ENCODE results near the gene TEAD4.
A peak's percentile ranks its signal among the peaks of the same experiment; 100 is the strongest.

TEAD4 gene

GRCh38 chr12:2960390-2960956 is 1.3 kb downstream of the TEAD4 start:
- no peak for DNase-seq

DNA sequence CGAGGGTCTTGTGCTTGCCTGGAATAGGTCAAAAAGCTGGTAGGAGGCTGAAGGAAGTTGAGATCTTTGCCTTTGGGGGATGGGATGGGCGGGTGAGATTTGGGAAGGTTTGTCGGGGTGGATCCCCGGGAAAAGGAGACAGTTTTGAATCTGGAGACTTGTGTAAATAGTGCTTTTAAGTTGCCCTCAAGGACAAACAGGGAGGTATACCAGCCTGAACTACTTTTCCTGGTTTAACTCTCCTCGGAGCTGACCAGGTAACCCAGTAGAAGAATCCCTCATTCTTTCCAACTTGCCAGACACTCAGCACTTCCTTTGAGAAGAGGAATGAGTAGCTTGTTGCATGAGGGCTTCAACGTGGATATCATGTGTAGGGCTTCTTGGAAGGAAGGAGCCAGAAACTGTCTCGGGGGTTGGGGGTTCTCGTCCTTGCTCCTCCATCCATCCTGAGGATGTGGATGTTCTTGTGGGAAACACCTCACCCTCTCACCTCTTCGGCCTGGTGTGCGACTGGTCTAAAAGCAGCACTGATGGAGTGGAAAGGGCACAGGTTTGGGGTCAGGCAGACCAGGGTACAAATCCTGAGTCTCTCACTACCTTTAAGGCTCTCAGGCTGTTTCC is 1.9 kb downstream of the TEAD4 start:
- DNase-seq = no peak

- DNase-seq = no peak
These were observed 2.5 kb downstream of the TEAD4 start for GRCh38 chr12:2961705-2962104.

GRCh38 chr12:2963154-2963759 is 4.1 kb downstream of the TEAD4 start:
- DNase-seq = no peak

DNA sequence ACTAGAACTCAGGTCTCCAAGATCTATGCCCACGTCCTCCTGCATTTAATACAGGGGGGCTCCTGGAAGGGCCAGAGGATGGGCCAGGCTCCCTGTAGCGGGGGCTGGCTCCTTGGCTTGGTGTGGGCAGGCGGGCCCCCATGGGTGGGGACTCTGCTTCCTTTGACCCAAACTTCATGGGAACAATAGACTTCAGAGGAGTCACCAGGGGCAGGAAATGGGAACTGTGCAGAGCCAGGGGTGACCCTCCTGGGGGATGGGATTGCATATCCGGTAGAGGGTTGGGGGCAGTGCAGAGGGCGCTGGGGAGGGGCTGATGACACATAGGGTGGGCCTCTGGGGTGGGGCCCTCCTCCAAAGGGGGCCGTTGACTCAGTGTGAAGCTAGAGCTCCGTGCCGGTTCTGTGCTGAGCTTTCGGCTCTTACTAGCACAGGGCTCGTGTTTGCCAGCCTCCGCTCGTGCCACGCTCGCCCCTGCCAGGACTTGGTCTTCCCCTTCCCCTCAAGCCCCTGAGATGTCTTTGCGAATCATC is 4.6 kb downstream of the TEAD4 start:
- DNase-seq = no peak

DNA sequence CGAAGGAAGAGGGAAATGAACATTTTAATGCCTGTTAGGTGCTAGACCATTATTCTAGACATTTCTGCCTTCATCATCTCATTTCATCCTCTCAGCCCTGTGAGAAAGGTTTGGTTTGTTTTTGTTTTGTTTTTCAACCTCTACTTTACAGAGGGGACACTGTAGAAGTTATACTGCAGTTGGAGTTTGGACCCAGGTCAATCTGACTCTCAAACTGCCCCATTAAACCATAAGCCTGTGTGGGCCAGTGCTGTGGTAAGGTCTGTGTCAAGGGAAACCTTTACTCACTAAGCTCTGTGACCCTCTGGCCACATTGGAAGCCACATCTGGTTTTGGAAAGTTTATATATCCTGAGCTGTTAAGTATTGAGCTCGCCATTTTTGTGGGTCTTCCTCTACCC is 8.5 kb downstream of the TEAD4 start:
- DNase-seq = no peak

DNA sequence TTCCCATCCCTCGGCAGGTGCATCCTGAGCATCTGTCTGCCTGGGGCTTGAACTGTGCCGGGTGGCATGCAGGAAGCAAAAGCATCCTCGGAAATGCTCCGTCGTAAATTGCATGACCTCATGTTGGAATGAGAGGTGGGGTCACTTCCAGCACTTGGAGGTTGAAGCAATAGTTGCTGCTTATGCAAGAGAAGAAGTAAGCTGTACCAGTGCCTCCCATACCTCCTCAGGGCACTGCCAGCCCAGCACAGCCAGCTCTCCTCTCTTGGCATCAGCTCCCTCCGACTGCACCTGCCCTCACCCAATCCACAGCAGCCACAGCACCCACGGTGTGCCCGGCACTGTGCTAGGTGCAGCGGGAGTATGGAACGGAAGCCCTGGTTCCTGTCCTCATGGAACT is 11.5 kb downstream of the TEAD4 start:
- DNase-seq = no peak

- DNase-seq = no peak
These were observed 14.4 kb downstream of the TEAD4 start for GRCh38 chr12:2973566-2973965.

DNA sequence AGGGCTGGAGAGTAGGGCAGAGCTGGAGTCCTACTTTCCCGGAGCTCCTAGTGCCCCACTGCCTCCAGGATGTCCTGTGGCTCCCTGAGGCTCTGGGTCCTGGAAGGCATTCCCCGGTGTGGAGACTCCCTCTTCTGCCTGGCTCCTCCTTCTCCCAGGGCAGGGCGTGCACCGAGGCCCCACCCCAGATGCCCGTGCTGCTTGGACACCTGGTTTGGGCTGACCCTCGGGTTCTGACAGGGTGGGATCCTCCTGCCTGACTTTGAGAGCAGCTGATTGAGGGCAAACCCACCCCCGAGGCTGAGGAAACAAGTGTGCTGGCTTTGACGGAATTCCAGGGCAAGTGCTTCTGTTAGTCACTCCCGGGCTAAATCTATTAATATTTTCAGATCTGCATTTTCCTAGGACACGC is 15.4 kb downstream of the TEAD4 start:
- DNase-seq = no peak

- no peak for DNase-seq
These were observed 17.4 kb downstream of the TEAD4 start for GRCh38 chr12:2976581-2976996.

GRCh38 chr12:2977776-2978175 is 18.6 kb downstream of the TEAD4 start:
- DNase-seq = no peak

GRCh38 chr12:2979806-2980205 is 20.6 kb downstream of the TEAD4 start:
- DNase-seq = no peak

GRCh38 chr12:2980630-2981029 is 21.4 kb downstream of the TEAD4 start:
- DNase-seq = no peak

- DNase-seq = peak in 5 of 58 donors; percentile 8 to 44 (median 16)
These were observed 23.2 kb downstream of the TEAD4 start for GRCh38 chr12:2982361-2982760.

GRCh38 chr12:2984249-2984648 is 25.1 kb downstream of the TEAD4 start:
- DNase-seq = no peak

GRCh38 chr12:2984698-2985097 is 25.5 kb downstream of the TEAD4 start:
- no peak for DNase-seq

GRCh38 chr12:2986876-2987275 is 27.7 kb downstream of the TEAD4 start:
- no peak for DNase-seq

DNA sequence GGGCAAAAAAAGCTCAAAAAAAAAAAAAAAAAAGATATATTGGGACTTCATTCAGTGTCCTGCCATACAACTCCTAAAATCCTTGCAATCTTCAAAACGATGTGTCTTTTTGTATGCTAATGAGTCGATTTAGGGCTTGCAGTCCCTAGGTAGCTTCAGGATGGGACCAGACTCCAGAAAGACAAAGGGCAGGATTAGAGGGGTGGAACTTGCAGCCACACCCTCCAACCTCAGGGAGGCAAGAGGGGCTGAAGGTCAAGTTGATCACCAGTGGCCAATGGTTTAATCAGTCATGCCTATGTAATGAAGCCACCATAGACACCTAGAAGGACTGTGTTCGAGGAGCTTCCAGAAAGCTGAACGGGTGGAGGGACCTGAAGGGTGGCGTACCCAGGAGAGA is 29.3 kb downstream of the TEAD4 start:
- DNase-seq = no peak

- no peak for DNase-seq
These were observed 33.5 kb downstream of the TEAD4 start for GRCh38 chr12:2992724-2993123.

DNA sequence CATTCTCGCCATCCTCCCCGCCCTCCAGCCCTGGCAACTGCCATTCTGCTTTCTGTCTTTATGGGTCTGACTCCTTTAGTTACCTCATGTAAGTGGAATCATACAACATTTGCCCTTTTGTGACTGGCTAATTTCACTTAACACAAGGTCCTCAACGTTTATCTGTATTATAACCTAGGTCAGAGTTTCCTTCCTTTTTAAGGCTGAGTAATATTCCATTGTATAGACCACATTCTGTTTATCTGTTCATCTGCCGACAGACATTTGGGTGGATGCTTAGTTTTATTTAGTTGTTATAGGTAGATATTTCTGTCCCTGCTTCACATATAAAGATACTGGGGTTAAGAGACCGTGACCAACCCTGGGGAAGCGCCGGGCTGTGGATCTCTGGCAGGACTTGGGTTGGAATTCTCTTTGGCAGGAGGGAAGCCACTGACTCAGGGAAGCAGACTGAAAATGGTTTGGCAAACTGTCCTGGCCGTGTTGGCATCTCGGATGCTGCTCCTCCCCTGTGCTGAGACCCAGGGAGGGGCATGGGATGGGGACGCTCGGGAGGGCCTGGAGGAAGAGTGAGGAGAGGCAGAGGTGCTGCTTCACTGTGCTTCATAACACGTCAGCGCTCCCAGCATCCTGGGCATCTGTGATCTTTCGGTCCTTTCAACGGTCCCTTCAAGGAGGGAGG is 38.9 kb downstream of the TEAD4 start:
- no peak for DNase-seq

DNA sequence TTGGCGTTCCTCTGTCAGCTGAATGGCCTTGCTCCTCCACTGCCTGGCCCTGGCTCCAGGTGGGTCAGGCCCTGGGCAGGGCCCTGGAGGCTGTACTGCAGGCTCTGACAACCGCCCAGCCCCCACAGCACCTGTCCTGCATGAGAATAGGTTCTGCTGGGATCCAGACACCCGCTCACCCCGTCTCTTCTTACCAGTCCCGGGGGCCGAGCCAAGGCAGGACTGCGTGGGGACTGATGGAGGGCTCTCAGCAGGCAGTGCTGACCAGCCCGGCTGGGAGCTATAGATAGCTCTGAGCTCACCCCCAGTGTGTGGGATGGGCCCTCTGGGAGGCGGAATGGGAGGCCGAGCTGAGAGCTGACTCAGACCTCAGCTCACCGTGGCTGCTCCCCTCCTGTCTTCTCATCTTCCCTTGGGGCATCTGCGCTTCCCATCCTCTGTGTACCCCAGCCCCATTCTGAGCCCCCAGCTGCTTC is 39.6 kb downstream of the TEAD4 start:
- DNase-seq = peak in 21 of 58 donors; percentile 4 to 67 (median 13)

DNA sequence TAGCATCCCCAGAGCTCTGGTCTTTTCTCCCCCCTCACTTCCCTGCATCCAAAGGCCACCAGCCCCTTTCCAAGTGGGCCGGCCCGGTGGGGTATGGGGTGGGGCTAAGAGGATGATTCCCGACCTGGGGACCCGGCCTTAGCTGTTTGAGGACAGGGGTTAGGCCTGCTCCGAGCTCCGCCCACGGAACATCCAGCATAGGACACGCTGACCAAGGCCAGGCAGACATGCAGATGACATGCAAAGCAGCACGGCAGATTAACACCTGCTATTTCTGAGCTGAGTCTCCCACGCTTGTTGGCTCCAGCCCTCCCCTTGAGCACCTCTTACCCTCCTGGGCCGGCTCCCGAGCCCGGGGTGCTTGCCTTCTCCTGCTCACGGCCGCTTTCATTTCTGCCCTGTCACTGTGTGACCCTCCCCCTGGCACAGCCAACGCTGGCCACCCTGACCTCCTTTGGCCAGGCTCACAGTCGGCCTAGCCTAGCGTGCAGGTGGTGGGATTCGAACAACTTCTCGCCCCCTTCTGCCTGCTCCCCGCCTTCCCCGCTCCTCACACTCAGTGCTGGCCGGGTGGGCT is 40.2 kb downstream of the TEAD4 start:
- DNase-seq = no peak

Data from anterior cingulate cortex (tissue), 58 donors.